HG03045 (cell line): ENCODE data around the gene ZNF532.
A peak's percentile ranks its signal among the peaks of the same experiment; 100 is the strongest.

Experiments used
- ATAC-seq: cut with Tn5 transposase; IDR thresholded peaks from one replicate; pipeline ENCODE4 v1.9.1; 2021; ENCODE audit warnings: mild to moderate bottlenecking, moderate library complexity; ENCODE audit not compliant: unreplicated experiment

The ZNF532 gene

DNA sequence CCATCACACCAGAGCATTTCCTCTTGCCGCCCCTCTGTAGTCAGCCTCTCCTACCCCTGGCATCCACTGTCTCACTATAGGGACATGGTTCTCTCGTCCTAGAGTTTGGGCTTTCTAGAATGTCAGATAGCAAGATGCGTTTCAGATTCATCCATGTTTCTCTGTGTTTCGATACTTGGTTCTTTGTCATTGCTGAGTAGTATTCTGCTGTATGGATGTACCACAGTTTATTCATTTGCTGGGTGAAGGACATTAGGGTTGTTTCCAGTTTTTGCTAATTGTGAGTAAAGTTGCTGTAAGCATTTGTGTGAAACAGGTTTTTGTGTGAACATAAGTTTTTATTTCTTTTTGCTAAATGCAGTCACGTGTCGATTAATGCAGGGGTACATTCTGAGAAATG is 3.8 kb downstream of the ZNF532 start:
- no peak for ATAC-seq

DNA sequence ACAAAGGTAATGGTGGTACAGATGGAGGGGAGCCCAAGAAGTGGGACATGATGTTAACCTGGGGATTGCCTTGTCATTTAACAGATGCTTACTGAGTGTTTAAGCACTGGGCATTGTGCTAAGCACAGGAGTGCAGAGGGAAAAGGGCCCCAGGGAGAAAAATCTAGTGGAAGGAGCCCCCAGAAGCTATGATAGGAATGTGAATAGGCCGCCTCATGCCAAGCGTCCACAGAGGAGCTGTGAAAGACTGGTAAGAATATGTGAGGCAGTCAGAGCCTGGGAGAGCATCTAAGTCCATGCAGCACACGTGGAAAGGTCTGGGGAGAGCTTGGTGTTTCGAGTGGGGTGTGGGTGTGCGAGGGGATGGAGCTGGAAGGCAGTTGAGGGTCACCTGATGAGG is 5.5 kb downstream of the ZNF532 start:
- ATAC-seq = no peak

GRCh38 chr18:58870621-58871020 is 5.9 kb downstream of the ZNF532 start:
- ATAC-seq = no peak

DNA sequence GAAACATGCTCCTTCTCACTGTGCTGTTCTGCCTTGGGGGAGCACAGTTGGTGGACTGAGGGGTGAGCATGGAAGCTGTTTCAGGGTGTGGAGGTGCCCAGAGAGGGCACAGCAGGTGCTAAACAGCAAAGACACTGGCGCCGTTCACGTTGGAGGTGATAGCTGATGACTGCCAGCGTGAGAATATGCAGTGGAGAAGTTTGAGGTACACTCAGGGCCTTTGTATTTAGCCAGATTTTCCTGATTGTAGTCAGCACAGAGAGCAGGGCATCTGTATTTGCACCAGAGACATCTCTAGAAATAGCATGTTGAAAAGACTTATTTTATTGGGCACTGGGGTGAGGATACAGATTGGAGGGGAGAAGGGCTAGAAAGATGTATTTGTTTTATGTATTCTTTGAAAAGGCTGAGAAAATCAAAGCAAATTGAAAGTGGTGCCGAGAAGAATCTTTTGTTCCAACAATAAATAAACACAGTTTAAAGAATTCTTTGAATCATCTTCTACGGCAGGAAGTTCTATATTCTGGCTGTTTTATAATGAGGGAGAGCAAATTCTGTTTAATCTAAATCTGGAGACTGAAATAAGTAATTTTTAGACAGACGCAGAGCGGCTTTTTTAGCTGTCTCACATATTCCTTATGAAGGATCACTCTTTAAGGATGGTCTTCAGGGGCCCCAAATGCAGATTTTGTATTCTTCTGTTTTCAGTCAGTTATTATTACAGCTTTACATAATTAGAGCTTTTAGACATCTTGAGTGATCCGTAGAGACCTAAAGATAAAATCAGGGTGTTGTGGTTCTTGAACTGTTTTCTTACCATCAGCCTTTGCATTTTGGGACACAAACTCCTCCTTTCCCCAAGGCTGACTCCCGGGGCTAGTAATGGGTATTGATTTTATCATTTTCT is 7.1 kb downstream of the ZNF532 start:
- ATAC-seq = no peak

GRCh38 chr18:58878640-58879039 is 14.0 kb downstream of the ZNF532 start:
- ATAC-seq = no peak

DNA sequence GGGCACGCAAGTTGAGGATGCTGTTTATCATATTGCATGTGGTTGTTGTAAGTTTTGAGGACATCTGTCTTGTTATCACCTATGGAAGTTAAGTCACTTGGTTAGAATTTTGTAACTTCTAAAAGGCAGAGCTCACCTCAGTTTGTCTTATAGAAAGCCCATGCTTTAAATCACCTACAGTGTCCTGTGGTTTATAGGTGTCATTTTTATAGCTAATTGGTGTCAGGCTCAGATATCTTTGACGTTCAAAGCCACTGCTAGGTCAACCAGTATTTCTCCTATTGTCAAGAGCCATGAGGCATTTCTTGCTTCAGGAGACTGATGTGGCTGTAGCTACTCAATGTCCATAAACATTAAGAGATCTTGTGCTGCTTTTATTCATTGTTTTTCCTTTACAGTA is 16.8 kb downstream of the ZNF532 start:
- ATAC-seq = no peak

DNA sequence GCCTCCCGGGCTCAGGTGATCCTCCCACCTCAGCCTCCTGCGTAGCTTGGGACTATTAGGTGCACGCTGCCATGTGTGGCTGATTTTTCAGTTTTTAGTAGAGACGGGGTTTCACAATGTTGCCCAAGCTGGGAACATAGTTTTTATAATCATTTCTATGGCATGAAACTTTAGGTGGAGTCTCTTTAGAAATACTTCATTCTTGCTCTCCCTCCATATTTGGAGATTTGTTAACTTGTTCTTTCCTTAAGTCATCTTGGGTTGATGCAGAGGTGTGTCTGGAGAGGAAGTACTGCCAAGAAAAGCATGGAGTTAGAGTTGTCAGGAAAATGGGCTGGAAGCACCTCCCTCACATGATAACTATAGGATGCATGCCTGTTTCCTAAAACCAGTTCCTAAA is 17.4 kb downstream of the ZNF532 start:
- no peak for ATAC-seq

GRCh38 chr18:58882686-58883085 is 18.0 kb downstream of the ZNF532 start:
- ATAC-seq = no peak

- ATAC-seq = no peak
Measured at GRCh38 chr18:58884680-58885079, 20.0 kb downstream of the ZNF532 start.

GRCh38 chr18:58886431-58886830 is 21.8 kb downstream of the ZNF532 start:
- ATAC-seq = no peak

DNA sequence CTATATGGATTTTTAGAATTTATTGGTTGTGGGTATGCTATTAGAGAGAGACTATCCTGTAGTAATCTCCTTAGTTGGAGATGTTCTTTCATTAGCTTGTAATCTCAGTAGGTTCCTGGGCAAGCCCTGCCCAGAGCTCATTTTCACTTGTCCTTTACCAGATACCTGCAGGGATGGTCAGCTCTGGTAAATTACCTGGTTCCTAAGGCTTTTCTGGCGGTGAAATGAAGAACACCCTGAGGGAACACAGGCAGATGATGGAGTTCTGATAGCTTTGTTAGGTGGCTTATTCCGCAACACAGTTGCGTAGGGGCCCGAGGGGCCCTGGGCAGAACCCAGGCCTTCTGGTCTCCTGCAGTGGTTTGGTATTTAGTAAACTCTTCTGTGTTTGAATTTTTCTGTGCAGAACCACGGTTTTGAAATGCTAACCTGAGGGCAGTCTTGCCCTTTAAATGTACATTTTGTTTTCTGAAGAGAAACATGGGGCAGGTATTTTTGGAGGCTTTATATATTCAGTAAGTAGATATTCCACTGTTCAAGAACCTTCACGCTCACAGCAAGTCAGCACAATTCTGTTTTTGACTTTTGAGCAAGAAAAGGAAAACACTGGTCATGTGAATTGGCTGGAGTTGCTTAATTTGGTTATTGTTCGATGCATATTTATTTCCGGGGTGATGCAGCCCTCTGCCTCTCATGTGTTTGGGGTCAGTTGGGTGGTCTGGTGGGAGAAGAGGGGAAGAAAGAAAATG is 22.4 kb downstream of the ZNF532 start:
- peak; percentile 38 for ATAC-seq

- ATAC-seq = peak; percentile 81
Measured at GRCh38 chr18:58887613-58887963, 22.9 kb downstream of the ZNF532 start.

GRCh38 chr18:58891776-58892175 is 27.1 kb downstream of the ZNF532 start:
- no peak for ATAC-seq

GRCh38 chr18:58892488-58892887 is 27.8 kb downstream of the ZNF532 start:
- ATAC-seq = no peak

GRCh38 chr18:58893388-58894099 is 28.9 kb downstream of the ZNF532 start:
- no peak for ATAC-seq

DNA sequence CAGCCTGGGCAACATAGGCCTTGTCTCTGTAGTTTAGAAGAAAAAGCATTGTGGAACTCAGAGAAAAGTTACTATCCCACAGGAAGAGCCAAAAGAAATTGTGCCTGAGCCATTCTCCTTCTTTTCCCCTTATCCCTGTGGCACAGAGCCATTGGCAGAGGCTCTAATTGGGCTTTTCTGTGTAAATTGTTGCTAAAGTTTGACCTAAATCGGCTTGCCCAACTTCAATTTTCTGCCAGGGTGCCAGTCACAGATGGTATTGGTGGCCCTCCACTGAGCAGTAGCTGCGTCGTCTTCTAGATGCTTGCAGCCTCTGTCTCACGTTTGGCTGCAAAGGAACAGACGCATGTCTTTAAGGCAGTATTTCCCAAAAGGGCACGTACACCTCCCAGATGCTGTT is 30.3 kb downstream of the ZNF532 start:
- no peak for ATAC-seq

DNA sequence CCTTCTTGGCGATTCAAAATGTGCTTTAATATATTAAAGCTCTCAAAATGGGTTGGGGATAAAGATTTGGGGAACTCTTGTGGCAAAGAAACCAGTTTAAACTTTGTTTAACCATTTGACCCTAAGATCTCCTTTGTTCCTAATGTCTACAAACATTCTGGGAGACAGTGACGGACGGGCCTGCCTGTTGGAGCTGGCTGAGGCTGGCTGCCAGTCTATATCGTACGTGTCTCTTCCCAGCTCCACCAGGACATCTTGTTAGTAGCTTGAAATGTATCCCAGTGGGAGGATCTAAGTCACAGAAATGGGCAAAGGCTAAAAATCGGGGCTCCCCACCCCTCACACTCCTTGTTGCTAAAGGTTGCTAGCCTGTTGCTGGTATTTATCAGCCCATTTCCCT is 30.7 kb downstream of the ZNF532 start:
- no peak for ATAC-seq

DNA sequence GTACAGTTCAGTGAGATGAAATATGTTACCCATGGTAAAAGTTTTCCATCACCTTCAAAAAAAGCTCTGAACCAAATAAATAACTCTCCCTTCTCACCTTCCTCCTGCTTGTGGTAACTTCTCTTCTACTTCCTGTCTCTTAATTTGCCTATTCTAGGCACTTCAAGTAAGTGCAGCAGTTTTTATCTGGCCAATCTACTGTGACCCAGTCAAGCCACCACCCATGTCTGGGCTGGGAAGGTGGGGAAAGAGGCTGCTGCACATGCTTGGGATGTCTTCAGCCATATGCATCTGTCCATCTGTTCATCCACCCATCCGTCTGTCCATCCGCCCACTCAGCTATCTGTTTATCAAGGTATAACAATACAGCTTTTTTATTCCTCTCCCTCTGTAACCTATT is 31.6 kb downstream of the ZNF532 start:
- ATAC-seq = peak; percentile 80

GRCh38 chr18:58896734-58897508 is 32.2 kb downstream of the ZNF532 start:
- ATAC-seq = no peak

GRCh38 chr18:58898010-58898799 is 33.5 kb downstream of the ZNF532 start:
- no peak for ATAC-seq
